HepG2 (cell line): ENCODE data around the gene RRAGA. TPM values are rescaled to one million over a fixed set of nuclear protein-coding genes. Genes with fewer than 3 reads are reported as not detected.
A peak's percentile ranks its signal among the peaks of the same experiment; 100 is the strongest.

Experiments used
- ARID2 ChIP-seq: sonication (generic); formaldehyde crosslinking; IDR thresholded peaks from 2 replicates; pipeline ENCODE4 v1.8.1; 2022; ENCODE audit warnings: mild to moderate bottlenecking, missing genetic modification reagents, borderline replicate concordance
- FIP1L1 ChIP-seq: fragments of 200-400 bp; formaldehyde crosslinking; IDR thresholded peaks from 2 replicates; pipeline ENCODE4 v1.6.1; 2018; ENCODE audit warnings: low read depth, mild to moderate bottlenecking, low read length, moderate library complexity, borderline replicate concordance; ENCODE audit not compliant: insufficient read depth
- GZF1 ChIP-seq: sonication (generic); formaldehyde crosslinking; IDR thresholded peaks from 2 replicates; pipeline ENCODE4 v1.5.1; 2020; ENCODE audit warnings: mild to moderate bottlenecking, missing genetic modification reagents
- MAFK ChIP-seq, 2 experiments: IDR thresholded peaks in 1 of 2; conservative IDR thresholded peaks in 1 of 2; 2 replicates each; pipeline ENCODE4 v1.6.1; 2011; ENCODE audit warnings: improper control_type of control experiment in 2 of 2, low read length in 2 of 2
- MTA3 ChIP-seq: sonication (generic); formaldehyde crosslinking; IDR thresholded peaks from 2 replicates; pipeline ENCODE4 v1.4.0; 2020; ENCODE audit warnings: missing genetic modification reagents
- NFAT5 ChIP-seq: sonication (generic); formaldehyde crosslinking; IDR thresholded peaks from 2 replicates; pipeline ENCODE4 v1.4.0; 2020; ENCODE audit warnings: missing genetic modification reagents
- SNAPC4 ChIP-seq: sonication (generic); formaldehyde crosslinking; IDR thresholded peaks from 2 replicates; pipeline ENCODE4 v1.4.0; 2020; ENCODE audit warnings: mild to moderate bottlenecking, missing genetic modification reagents
- ZNF451 ChIP-seq: sonication (generic); formaldehyde crosslinking; IDR thresholded peaks from 2 replicates; pipeline ENCODE4 v1.5.0; 2020; ENCODE audit warnings: mild to moderate bottlenecking, missing genetic modification reagents
- ZNF629 ChIP-seq: sonication (generic); formaldehyde crosslinking; conservative IDR thresholded peaks from 2 replicates; pipeline ENCODE4 v1.5.0; 2020; ENCODE audit warnings: missing genetic modification reagents
- ZNF782 ChIP-seq: sonication (generic); formaldehyde crosslinking; IDR thresholded peaks from 2 replicates; pipeline ENCODE4 v1.4.0; 2020; ENCODE audit warnings: missing genetic modification reagents, mild to moderate bottlenecking, borderline replicate concordance
- ZNF816 ChIP-seq: sonication (generic); formaldehyde crosslinking; IDR thresholded peaks from 2 replicates; pipeline ENCODE4 v1.8.0; 2022; ENCODE audit warnings: missing genetic modification reagents, mild to moderate bottlenecking, borderline replicate concordance
- ZNF839 ChIP-seq: sonication (generic); formaldehyde crosslinking; IDR thresholded peaks from 2 replicates; pipeline ENCODE4 v1.4.0; 2020; ENCODE audit warnings: missing genetic modification reagents, mild to moderate bottlenecking, borderline replicate concordance
- ZNF891 ChIP-seq: sonication (generic); formaldehyde crosslinking; IDR thresholded peaks from 2 replicates; pipeline ENCODE4 v1.5.0; 2020; ENCODE audit warnings: mild to moderate bottlenecking, missing genetic modification reagents
- polyA plus RNA-seq, 8 experiments: library from polyadenylated mRNA; depleted of rRNA in 3 of 8; stranded (reverse) in 7 of 8; unstranded in 1 of 8; fragments of >200 nt; fragmentation: Illumina TruSeq in 4 of 8; extraction: Trizol in 4 of 8; gene quantifications; 2 replicates each; pipeline versions ENCODE4 v1.2.1 to v1.2.3, GENCODE V29; 2011 to 2016; ENCODE audit warnings: low read depth in 4 of 8, missing spikeins in 1 of 8, mixed read lengths in 1 of 8; ENCODE audit not compliant: insufficient read depth in 1 of 8
- total RNA-seq, 5 experiments: library from RNA; depleted of rRNA; stranded (reverse); fragments of >200 nt; fragmentation: Illumina TruSeq; extraction: Trizol; gene quantifications; 2 replicates each; pipeline ENCODE4 v1.2.3, GENCODE V29; 2016; ENCODE audit warnings: low read depth in 1 of 5
- TF ChIP-seq, protein P1 (sequence below): sonication (generic); formaldehyde crosslinking; IDR thresholded peaks from 2 replicates; pipeline ENCODE4 v1.4.0; 2020; ENCODE audit warnings: missing genetic modification reagents, mild to moderate bottlenecking, borderline replicate concordance

RRAGA gene
- total and polyA plus RNA-seq, 2 of the 13 experiments (the other 11 are each of a cell fraction or from before 2014, with no cell fraction given), result 37.5 to 118 TPM

GRCh38 chr9:19050637-19051591 lies 1.7 kb downstream of the RRAGA start (continued):
- TF ChIP-seq SNAPC4 (CRISPR knock-in tag) (no peak), GZF1 (no peak), MTA3 (CRISPR knock-in tag) (no peak), NFAT5 (CRISPR knock-in tag) (no peak), ZNF782 (CRISPR knock-in tag) (no peak), ZNF451 (CRISPR knock-in tag) (no peak), MAFK (conservative IDR thresholded peaks at IDR 0.05 in 1 of 2, IDR thresholded peaks at IDR 0.05 in 1 of 2; ENCODE audit: low read length in 2 of 2) (peak; percentile 60 to 83), FIP1L1 (no peak), ARID2 (CRISPR knock-in tag) (no peak), ZNF816 (no peak), ZNF891 (CRISPR knock-in tag) (no peak), ZNF629 (no peak), ZNF839 (CRISPR knock-in tag) (no peak)
- TF ChIP-seq, protein P1, sequence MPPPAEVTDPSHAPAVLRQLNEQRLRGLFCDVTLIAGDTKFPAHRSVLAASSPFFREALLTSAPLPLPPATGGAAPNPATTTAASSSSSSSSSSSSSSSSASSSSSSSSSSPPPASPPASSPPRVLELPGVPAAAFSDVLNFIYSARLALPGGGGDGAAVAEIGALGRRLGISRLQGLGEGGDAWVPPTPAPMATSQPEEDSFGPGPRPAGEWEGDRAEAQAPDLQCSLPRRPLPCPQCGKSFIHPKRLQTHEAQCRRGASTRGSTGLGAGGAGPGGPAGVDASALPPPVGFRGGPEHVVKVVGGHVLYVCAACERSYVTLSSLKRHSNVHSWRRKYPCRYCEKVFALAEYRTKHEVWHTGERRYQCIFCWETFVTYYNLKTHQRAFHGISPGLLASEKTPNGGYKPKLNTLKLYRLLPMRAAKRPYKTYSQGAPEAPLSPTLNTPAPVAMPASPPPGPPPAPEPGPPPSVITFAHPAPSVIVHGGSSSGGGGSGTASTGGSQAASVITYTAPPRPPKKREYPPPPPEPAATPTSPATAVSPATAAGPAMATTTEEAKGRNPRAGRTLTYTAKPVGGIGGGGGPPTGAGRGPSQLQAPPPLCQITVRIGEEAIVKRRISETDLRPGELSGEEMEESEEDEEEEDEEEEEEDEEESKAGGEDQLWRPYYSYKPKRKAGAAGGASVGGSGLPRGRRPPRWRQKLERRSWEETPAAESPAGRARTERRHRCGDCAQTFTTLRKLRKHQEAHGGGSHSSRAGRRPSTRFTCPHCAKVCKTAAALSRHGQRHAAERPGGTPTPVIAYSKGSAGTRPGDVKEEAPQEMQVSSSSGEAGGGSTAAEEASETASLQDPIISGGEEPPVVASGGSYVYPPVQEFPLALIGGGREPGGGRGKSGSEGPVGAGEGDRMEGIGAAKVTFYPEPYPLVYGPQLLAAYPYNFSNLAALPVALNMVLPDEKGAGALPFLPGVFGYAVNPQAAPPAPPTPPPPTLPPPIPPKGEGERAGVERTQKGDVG, result no peak
